Endodermal cell (in vitro differentiated cells): Measurements from ENCODE around the gene CPTP. TPM values are rescaled to one million over a fixed set of nuclear protein-coding genes. Genes with fewer than 3 reads are reported as not detected.
A peak's percentile ranks its signal among the peaks of the same experiment; 100 is the strongest.

Experiments used
- DNase-seq: peaks from one replicate; pipeline ENCODE4 v3.0.0-alpha.2; 2017
- H3K27ac ChIP-seq: 2 replicates; pipeline ENCODE4 v1.5.1; 2013; ENCODE audit warnings: mild to moderate bottlenecking, low read depth, low read length, moderate library complexity
- H3K27me3 ChIP-seq: 2 replicates; pipeline ENCODE4 v1.6.1; 2013; ENCODE audit warnings: mild to moderate bottlenecking, low read length, moderate library complexity; ENCODE audit not compliant: insufficient read depth, control insufficient read depth, poor library complexity, severe bottlenecking
- H3K36me3 ChIP-seq: 2 replicates; pipeline ENCODE4 v1.7.0; 2013; ENCODE audit warnings: mild to moderate bottlenecking, low read length, moderate library complexity; ENCODE audit not compliant: control insufficient read depth, insufficient read depth
- H3K4me1 ChIP-seq: one replicate; pipeline ENCODE4 v1.7.0; 2013; ENCODE audit warnings: low read length; ENCODE audit not compliant: control insufficient read depth, insufficient read depth
- H3K4me3 ChIP-seq: 2 replicates; pipeline ENCODE4 v1.5.1; 2013; ENCODE audit warnings: mild to moderate bottlenecking, low read length, moderate library complexity
- H3K9ac ChIP-seq: 2 replicates; pipeline ENCODE4 v1.6.1; 2013; ENCODE audit warnings: mild to moderate bottlenecking, low read length, moderate library complexity; ENCODE audit not compliant: poor library complexity, severe bottlenecking; ENCODE audit errors: extremely low read depth
- H3K9me3 ChIP-seq: 2 replicates; pipeline ENCODE4 v1.6.1; 2013; ENCODE audit warnings: mild to moderate bottlenecking, low read length, moderate library complexity; ENCODE audit not compliant: control insufficient read depth
- H3K27ac Mint-ChIP-seq: 2 replicates; pipeline ENCODE4 v1.8.0; 2020; ENCODE audit warnings: mixed read lengths
- H3K27me3 Mint-ChIP-seq: 2 replicates; pipeline ENCODE4 v1.8.0; 2021; ENCODE audit warnings: mild to moderate bottlenecking, mixed read lengths; ENCODE audit not compliant: insufficient read depth
- H3K36me3 Mint-ChIP-seq: 2 replicates; pipeline ENCODE4 v1.8.0; 2020; ENCODE audit warnings: low read depth, mixed read lengths
- H3K4me1 Mint-ChIP-seq: 2 replicates; pipeline ENCODE4 v1.8.0; 2020; ENCODE audit warnings: mixed read lengths
- H3K4me3 Mint-ChIP-seq: 2 replicates; pipeline ENCODE4 v1.8.0; 2020; ENCODE audit warnings: mild to moderate bottlenecking, moderate library complexity, mixed read lengths
- H3K9me3 Mint-ChIP-seq: 2 replicates; pipeline ENCODE4 v1.8.0; 2020; ENCODE audit warnings: mild to moderate bottlenecking, mixed read lengths
- CTCF ChIP-seq: fragments of 200-600 bp; sonication (generic); conservative IDR thresholded peaks from 2 replicates; pipeline ENCODE4 v1.5.0; 2021; ENCODE audit warnings: antibody characterized with exemption, mild to moderate bottlenecking
- WGBS, 2 experiments: methylation state at CpG; one replicate each; pipeline versions ENCODE4 v1.1.5 to v1.1.7; 2013; ENCODE audit warnings: missing lambda C conversion rate in 2 of 2, mixed read lengths in 1 of 2; ENCODE audit not compliant: insufficient coverage in 1 of 2, insufficient read length in 1 of 2; 5-methylcytosine and 5-hydroxymethylcytosine counted together
- total RNA-seq, 2 donors: library from RNA; stranded (reverse); fragmentation: NEBNext Ultra II Directional in 1 of 2; extraction: Animal tissue kit (Norgen Biotek cat#: 25700) in 1 of 2; gene quantifications; 2 replicates in 1 of 2; 3 replicates in 1 of 2; pipeline ENCODE4 v1.2.1, GENCODE V29; 2021

The CPTP gene
- total RNA-seq, 2 donors from 2014 or later, result 12.0 to 13.6 TPM

GRCh38 chr1:1361982-1362423 lies 37.4 kb downstream of the CPTP start:
- Histone ChIP-seq H3K4me3 (no peak overlapping the region), H3K4me1 (peaks cover 3% of the 10 kb centered on the region), H3K36me3 (no peaks in the 10 kb centered on the region), H3K9ac (no peak overlapping the region), H3K27me3 (no peaks in the 10 kb centered on the region), H3K27ac (peak overlapping the region; percentile 61), H3K9me3 (peaks cover 14% of the 10 kb centered on the region)
- H3K4me1 Mint-ChIP-seq, result peaks cover 20% of the 10 kb centered on the region
- H3K27me3 Mint-ChIP-seq, result peaks cover 8% of the 10 kb centered on the region
- WGBS, 2 experiments, result 51 to 55% methylated on average over 6 to 13 of the region's 13 CpGs
- no peak overlapping the region for H3K4me3 Mint-ChIP-seq
- peak overlapping the region; percentile 86 for H3K27ac Mint-ChIP-seq
- peak; percentile 82 for DNase-seq
- TF ChIP-seq CTCF, result peak; percentile 36
- H3K36me3 Mint-ChIP-seq, result no peaks in the 10 kb centered on the region
- H3K9me3 Mint-ChIP-seq, result no peaks in the 10 kb centered on the region

- no peak for TF ChIP-seq CTCF
- DNase-seq, result no peak
- H3K4me3 Mint-ChIP-seq, result no peak overlapping the region
- Histone ChIP-seq H3K27me3 (no peaks in the 10 kb centered on the region), H3K4me3 (no peak overlapping the region), H3K4me1 (peaks cover 3% of the 10 kb centered on the region), H3K9me3 (peaks cover 19% of the 10 kb centered on the region), H3K9ac (no peak overlapping the region), H3K36me3 (no peaks in the 10 kb centered on the region), H3K27ac (no peak overlapping the region)
- H3K27me3 Mint-ChIP-seq, result peaks cover 13% of the 10 kb centered on the region
- WGBS, 2 experiments, result 87 to 92% methylated on average over 12 to 14 of the region's 14 CpGs
- H3K36me3 Mint-ChIP-seq, result no peaks in the 10 kb centered on the region
- H3K9me3 Mint-ChIP-seq, result peaks cover 3% of the 10 kb centered on the region
- H3K27ac Mint-ChIP-seq, result no peak overlapping the region
- peaks cover 15% of the 10 kb centered on the region for H3K4me1 Mint-ChIP-seq
Observed at GRCh38 chr1:1364266-1364665, 39.7 kb downstream of the CPTP start.

- 79 to 81% methylated on average over 10 of the region's 10 CpGs for WGBS, 2 experiments
- Histone ChIP-seq H3K4me1 (no peaks in the 10 kb centered on the region), H3K9ac (no peak overlapping the region), H3K27me3 (no peaks in the 10 kb centered on the region), H3K9me3 (peaks cover 19% of the 10 kb centered on the region), H3K4me3 (peak overlapping the region; percentile 37), H3K36me3 (no peaks in the 10 kb centered on the region), H3K27ac (no peak overlapping the region)
- no peak for TF ChIP-seq CTCF
- H3K36me3 Mint-ChIP-seq, result no peaks in the 10 kb centered on the region
- peaks cover 12% of the 10 kb centered on the region for H3K27me3 Mint-ChIP-seq
- H3K9me3 Mint-ChIP-seq, result peaks cover 3% of the 10 kb centered on the region
- DNase-seq, result no peak
- H3K4me1 Mint-ChIP-seq, result peaks cover 7% of the 10 kb centered on the region
- H3K27ac Mint-ChIP-seq, result no peak overlapping the region
- no peak overlapping the region for H3K4me3 Mint-ChIP-seq
Observed at GRCh38 chr1:1365875-1366698, 41.5 kb downstream of the CPTP start.
